Neural progenitor cell (in vitro differentiated cells): ENCODE results near the gene MVB12B. TPM values are rescaled to one million over a fixed set of nuclear protein-coding genes. Genes with fewer than 3 reads are reported as not detected.

Experiments
- DNase-seq: peaks from one replicate; pipeline ENCODE4 v3.0.0-alpha.2; 2016; ENCODE audit warnings: low spot score
- H2AFZ ChIP-seq: fragments of 200-600 bp; sonication (generic); replicated peaks from 2 replicates; pipeline ENCODE4 v1.6.1; 2016; ENCODE audit warnings: antibody characterized with exemption
- H3F3A ChIP-seq: fragments of 200-600 bp; sonication (generic); 2 replicates; pipeline ENCODE4 v1.6.1; 2016; ENCODE audit warnings: antibody characterized with exemption, low read depth
- H3K27ac ChIP-seq: fragments of 200-600 bp; sonication (generic); 2 replicates; pipeline ENCODE4 v1.5.1; 2016; ENCODE audit warnings: mild to moderate bottlenecking
- H3K27me3 ChIP-seq: fragments of 200-600 bp; sonication (generic); 2 replicates; pipeline ENCODE4 v1.6.1; 2016; ENCODE audit warnings: mild to moderate bottlenecking, moderate library complexity
- H3K36me3 ChIP-seq: fragments of 200-600 bp; sonication (generic); 2 replicates; pipeline ENCODE4 v1.5.1; 2016
- H3K4me1 ChIP-seq: fragments of 200-600 bp; sonication (generic); 2 replicates; pipeline ENCODE4 v1.6.1; 2016; ENCODE audit warnings: mixed run types
- H3K4me2 ChIP-seq: fragments of 200-600 bp; sonication (generic); 2 replicates; pipeline ENCODE4 v1.6.1; 2016
- H3K4me3 ChIP-seq: fragments of 200-600 bp; sonication (generic); 2 replicates; pipeline ENCODE4 v1.5.1; 2016
- H3K79me2 ChIP-seq: fragments of 200-600 bp; sonication (generic); 2 replicates; pipeline ENCODE4 v1.6.1; 2016; ENCODE audit warnings: low read depth
- H3K9ac ChIP-seq: fragments of 200-600 bp; sonication (generic); 2 replicates; pipeline ENCODE4 v1.6.1; 2016
- H3K9me3 ChIP-seq: fragments of 200-600 bp; sonication (generic); 2 replicates; pipeline ENCODE4 v1.5.1; 2016; ENCODE audit warnings: low read depth
- H4K20me1 ChIP-seq: fragments of 200-600 bp; sonication (generic); 2 replicates; pipeline ENCODE4 v1.6.1; 2016; ENCODE audit warnings: low read depth
- H3K27ac Mint-ChIP-seq: 3 replicates; pipeline ENCODE4 v1.8.0; 2021; ENCODE audit warnings: mixed read lengths
- H3K27me3 Mint-ChIP-seq: 2 replicates; pipeline ENCODE4 v1.8.0; 2022; ENCODE audit warnings: low read depth, mild to moderate bottlenecking, inconsistent platforms, moderate library complexity, mixed read lengths; ENCODE audit not compliant: insufficient read depth
- H3K36me3 Mint-ChIP-seq: 3 replicates; pipeline ENCODE4 v1.8.0; 2021; ENCODE audit warnings: mixed read lengths
- H3K4me1 Mint-ChIP-seq: 3 replicates; pipeline ENCODE4 v1.8.0; 2021; ENCODE audit warnings: mixed read lengths
- H3K4me3 Mint-ChIP-seq: 3 replicates; pipeline ENCODE4 v1.8.0; 2021; ENCODE audit warnings: mild to moderate bottlenecking, moderate library complexity, mixed read lengths
- H3K9me3 Mint-ChIP-seq: 3 replicates; pipeline ENCODE4 v1.8.0; 2020; ENCODE audit warnings: mixed read lengths
- CTCF ChIP-seq: fragments of 200-600 bp; sonication (generic); IDR thresholded peaks from 2 replicates; pipeline ENCODE4 v1.5.1; 2017; ENCODE audit warnings: antibody characterized with exemption, mild to moderate bottlenecking
- EZH2 ChIP-seq: fragments of 200-600 bp; sonication (generic); IDR thresholded peaks from 2 replicates; pipeline ENCODE4 v1.6.1; 2017; ENCODE audit warnings: antibody characterized with exemption, mild to moderate bottlenecking, moderate library complexity
- EZH2phosphoT487 ChIP-seq: fragments of 200-600 bp; sonication (generic); IDR thresholded peaks from 2 replicates; pipeline ENCODE4 v1.6.1; 2017; ENCODE audit warnings: antibody characterized with exemption
- total RNA-seq: library from RNA; depleted of rRNA; stranded (reverse); fragments of >200 nt; gene quantifications from 2 replicates; pipeline ENCODE4 v1.2.3, GENCODE V29; 2015; ENCODE audit warnings: low replicate concordance

The MVB12B gene
- total RNA-seq, 1 donor from 2014 or later, result 16.1 TPM

- Histone ChIP-seq H3K4me3 (no peak overlapping the region), H3K27ac (no peak overlapping the region), H3K4me1 (no peaks in the 10 kb centered on the region), H3K36me3 (peaks cover 7% of the 10 kb centered on the region), H3K9me3 (no peaks in the 10 kb centered on the region), H3F3A (no peaks in the 10 kb centered on the region), H3K9ac (no peak overlapping the region), H3K27me3 (no peaks in the 10 kb centered on the region), H2AFZ (no peak overlapping the region), H3K4me2 (no peak overlapping the region), H4K20me1 (peaks cover 14% of the 10 kb centered on the region), H3K79me2 (no peaks in the 10 kb centered on the region)
- Mint-ChIP-seq H3K36me3 (peaks cover 13% of the 10 kb centered on the region), H3K9me3 (no peaks in the 10 kb centered on the region), H3K27me3 (no peaks in the 10 kb centered on the region), H3K4me3 (no peak overlapping the region), H3K27ac (no peak overlapping the region), H3K4me1 (no peaks in the 10 kb centered on the region)
- peak; percentile 75 for DNase-seq
- TF ChIP-seq CTCF (peak; percentile 99), EZH2phosphoT487 (no peak), EZH2 (no peak)
Measured at GRCh38 chr9:126398403-126399058, 71.9 kb downstream of the MVB12B start.

- no peak for DNase-seq
- Mint-ChIP-seq H3K4me1 (no peaks in the 10 kb centered on the region), H3K9me3 (no peaks in the 10 kb centered on the region), H3K36me3 (peaks cover 13% of the 10 kb centered on the region), H3K27me3 (no peaks in the 10 kb centered on the region), H3K4me3 (no peak overlapping the region), H3K27ac (no peak overlapping the region)
- no peak overlapping the region for H2AFZ ChIP-seq
- H3K9me3 ChIP-seq, result no peaks in the 10 kb centered on the region
- H4K20me1 ChIP-seq, result peaks cover 14% of the 10 kb centered on the region
- no peak overlapping the region for H3K4me3 ChIP-seq
- H3K79me2 ChIP-seq, result no peaks in the 10 kb centered on the region
- no peak overlapping the region for H3K4me2 ChIP-seq
- no peaks in the 10 kb centered on the region for H3K4me1 ChIP-seq
- H3K27me3 ChIP-seq, result no peaks in the 10 kb centered on the region
- H3F3A ChIP-seq, result no peaks in the 10 kb centered on the region
- no peak overlapping the region for H3K27ac ChIP-seq
- H3K9ac ChIP-seq, result no peak overlapping the region
- TF ChIP-seq EZH2phosphoT487 (no peak), EZH2 (no peak), CTCF (no peak)
- H3K36me3 ChIP-seq, result peaks cover 7% of the 10 kb centered on the region
Measured at GRCh38 chr9:126399251-126399650, 72.6 kb downstream of the MVB12B start.

- peaks cover 10% of the 10 kb centered on the region for H3K36me3 Mint-ChIP-seq
Measured at GRCh38 chr9:126399789-126400188, 73.2 kb downstream of the MVB12B start.

More at GRCh38 chr9:126399789-126400188, 73.2 kb downstream of the MVB12B start:
- H3K27ac Mint-ChIP-seq, result peak overlapping the region; percentile 68
- no peak overlapping the region for H2AFZ ChIP-seq
- no peak overlapping the region for H3K9ac ChIP-seq
- no peaks in the 10 kb centered on the region for H3K27me3 ChIP-seq
- no peaks in the 10 kb centered on the region for H3K9me3 ChIP-seq
- no peaks in the 10 kb centered on the region for H3K79me2 ChIP-seq
- H3K4me3 Mint-ChIP-seq, result no peak overlapping the region
- no peak overlapping the region for H3K4me3 ChIP-seq
- DNase-seq, result no peak
- H4K20me1 ChIP-seq, result peaks cover 14% of the 10 kb centered on the region
- no peaks in the 10 kb centered on the region for H3K9me3 Mint-ChIP-seq
- H3K27ac ChIP-seq, result no peak overlapping the region
- no peak overlapping the region for H3K4me2 ChIP-seq
- no peaks in the 10 kb centered on the region for H3K27me3 Mint-ChIP-seq
- peaks cover 2% of the 10 kb centered on the region for H3K4me1 Mint-ChIP-seq
- peaks cover 7% of the 10 kb centered on the region for H3K36me3 ChIP-seq
- no peaks in the 10 kb centered on the region for H3K4me1 ChIP-seq
- TF ChIP-seq EZH2phosphoT487, result no peak
- TF ChIP-seq CTCF, result no peak
- no peak for TF ChIP-seq EZH2
- no peaks in the 10 kb centered on the region for H3F3A ChIP-seq
